Tibial artery (tissue), 4 donors: ENCODE measurements around the gene YBX1.

ENCODE experiments used
- DNase-seq, 2 donors: peaks; one replicate each; pipeline ENCODE4 v3.0.0-alpha.2; 2019
- H3K27ac ChIP-seq, 2 donors: fragments of 200-600 bp; sonication (generic) in 1 of 2; 1 replicate in 1 of 2; 2 replicates in 1 of 2; pipeline ENCODE4 v1.5.1; 2018 to 2019; ENCODE audit warnings: mild to moderate bottlenecking in 1 of 2
- H3K27me3 ChIP-seq, 2 donors: fragments of 200-600 bp; sonication (generic) in 1 of 2; one replicate each; pipeline versions ENCODE4 v1.5.1 to v1.6.0; 2016 to 2019
- H3K36me3 ChIP-seq, 3 donors: fragments of 200-600 bp; sonication (generic) in 2 of 3; one replicate each; pipeline ENCODE4 v1.5.1; 2016 to 2019; ENCODE audit warnings: mild to moderate bottlenecking in 2 of 3
- H3K4me1 ChIP-seq, 4 donors: fragments of 200-600 bp; sonication (generic) in 2 of 4; 1 replicate in 3 of 4; 2 replicates in 1 of 4; pipeline ENCODE4 v1.5.1; 2016 to 2019
- H3K4me3 ChIP-seq, 2 donors: fragments of 200-600 bp; sonication (generic) in 1 of 2; 1 replicate in 1 of 2; 2 replicates in 1 of 2; pipeline ENCODE4 v1.5.1; 2018 to 2019; ENCODE audit warnings: mild to moderate bottlenecking in 2 of 2
- H3K9me3 ChIP-seq, 3 donors: fragments of 200-600 bp; sonication (generic) in 1 of 3; one replicate each; pipeline ENCODE4 v1.5.1; 2016 to 2019
- CTCF ChIP-seq, 2 experiments: fragments of 200-600 bp in 1 of 2; fragments of 450-650 bp in 1 of 2; IDR thresholded peaks; one replicate each; pipeline ENCODE4 v1.5.1; 2017 to 2019; ENCODE audit warnings: antibody characterized with exemption in 2 of 2, mild to moderate bottlenecking in 1 of 2, moderate library complexity in 1 of 2
- intact Hi-C: fragments of 100-400 bp; cut with DNase I; formaldehyde crosslinking; loops from one replicate; pipeline ENCODE4 v1.15.0; 2023; ENCODE audit warnings: low total_unique reads

Gene YBX1

GRCh38 chr1:42742617-42743316 is 60.5 kb downstream of the YBX1 start:
- Histone ChIP-seq H3K9me3 (no peaks in the 10 kb centered on the region), H3K4me3 (no peak overlapping the region), H3K36me3 (peaks cover 7 to 30% (median 20%) of the 10 kb centered on the region in 3 donors), H3K27me3 (no peaks in the 10 kb centered on the region), H3K27ac (no peak overlapping the region), H3K4me1 (no peaks in the 10 kb centered on the region)
- intact Hi-C loops, result loop anchor here (10.0 kb wide), 1 partner anchor 158 kb away; no protein-coding TSS in a partner anchor
- no peak for TF ChIP-seq CTCF (IDR thresholded peaks at IDR 0.05)
- no peak for DNase-seq

- Histone ChIP-seq H3K9me3 (no peaks in the 10 kb centered on the region), H3K4me3 (no peak overlapping the region), H3K27ac (no peak overlapping the region), H3K36me3 (peaks cover 8 to 37% (median 28%) of the 10 kb centered on the region in 3 donors), H3K27me3 (no peaks in the 10 kb centered on the region), H3K4me1 (no peaks in the 10 kb centered on the region)
- TF ChIP-seq CTCF (IDR thresholded peaks at IDR 0.05), result no peak
- intact Hi-C loops, result loop anchor here (10.0 kb wide), 1 partner anchor 159 kb away; no protein-coding TSS in a partner anchor
- no peak for DNase-seq
Measured at GRCh38 chr1:42743317-42744147, 61.3 kb downstream of the YBX1 start.

GRCh38 chr1:42744148-42744413 is 61.9 kb downstream of the YBX1 start:
- H3K36me3 ChIP-seq, result peaks cover 10 to 43% (median 33%) of the 10 kb centered on the region in 3 donors
- TF ChIP-seq CTCF (IDR thresholded peaks at IDR 0.05), result no peak
- H3K4me3 ChIP-seq, result no peak overlapping the region
- intact Hi-C loops, result loop anchor here (10.0 kb wide), 1 partner anchor 159 kb away; no protein-coding TSS in a partner anchor
- DNase-seq, result no peak
- no peaks in the 10 kb centered on the region for H3K27me3 ChIP-seq
- no peaks in the 10 kb centered on the region for H3K4me1 ChIP-seq
- no peak overlapping the region for H3K27ac ChIP-seq
- no peaks in the 10 kb centered on the region for H3K9me3 ChIP-seq

- DNase-seq, result no peak
- no peaks in the 10 kb centered on the region for H3K9me3 ChIP-seq
- intact Hi-C loops, result loop anchor here (10.0 kb wide), 1 partner anchor 161 kb away; no protein-coding TSS in a partner anchor
- H3K4me1 ChIP-seq, result no peaks in the 10 kb centered on the region
- H3K27ac ChIP-seq, result no peak overlapping the region
- peaks cover 20 to 59% (median 46%) of the 10 kb centered on the region in 3 donors for H3K36me3 ChIP-seq
- H3K4me3 ChIP-seq, result no peak overlapping the region
- no peaks in the 10 kb centered on the region for H3K27me3 ChIP-seq
- no peak for TF ChIP-seq CTCF (IDR thresholded peaks at IDR 0.05)
Measured at GRCh38 chr1:42745851-42746250, 63.6 kb downstream of the YBX1 start.

- TF ChIP-seq CTCF (IDR thresholded peaks at IDR 0.05), result no peak
- Histone ChIP-seq H3K4me3 (no peak overlapping the region), H3K36me3 (peaks cover 22 to 60% (median 46%) of the 10 kb centered on the region in 3 donors), H3K27me3 (no peaks in the 10 kb centered on the region), H3K9me3 (no peaks in the 10 kb centered on the region), H3K27ac (no peak overlapping the region), H3K4me1 (no peaks in the 10 kb centered on the region)
- no peak for DNase-seq
- intact Hi-C loops, result loop anchor here (10.0 kb wide), 1 partner anchor 162 kb away; no protein-coding TSS in a partner anchor
Measured at GRCh38 chr1:42746436-42747105, 64.4 kb downstream of the YBX1 start.
